Measurements from ENCODE around the gene TRABD2B.

GRCh38 chr1:47784497-47784822 is 212.7 kb downstream of the TRABD2B start:
- TF ChIP-seq CTCF (IDR thresholded peaks at IDR 0.05 in 4 of 5, conservative IDR thresholded peaks at IDR 0.05 in 1 of 5) (no peak), POLR2A (IDR thresholded peaks at IDR 0.05) (no peak)
